ENCODE measurements around the gene TGIF2.

DNA sequence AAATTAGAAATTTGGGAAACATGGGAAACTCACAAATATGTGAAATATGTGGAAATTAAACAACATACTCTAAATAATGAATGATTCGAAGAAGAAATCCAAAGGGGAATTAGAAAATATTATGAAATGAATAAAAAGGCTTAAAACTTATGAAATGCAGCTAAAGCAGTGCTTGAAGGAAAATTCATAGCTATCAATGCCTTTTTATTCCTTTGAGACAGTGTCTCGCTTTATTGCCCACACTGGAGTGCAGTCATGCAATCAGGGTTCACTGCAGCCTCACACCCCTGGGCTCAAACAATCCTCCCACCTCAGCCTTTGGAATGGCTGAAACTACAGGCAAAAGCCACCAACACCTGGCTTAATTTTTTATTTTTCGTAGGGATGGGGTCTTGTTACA lies 7.9 kb upstream of the TGIF2 start:
- TF ChIP-seq, protein P1, sequence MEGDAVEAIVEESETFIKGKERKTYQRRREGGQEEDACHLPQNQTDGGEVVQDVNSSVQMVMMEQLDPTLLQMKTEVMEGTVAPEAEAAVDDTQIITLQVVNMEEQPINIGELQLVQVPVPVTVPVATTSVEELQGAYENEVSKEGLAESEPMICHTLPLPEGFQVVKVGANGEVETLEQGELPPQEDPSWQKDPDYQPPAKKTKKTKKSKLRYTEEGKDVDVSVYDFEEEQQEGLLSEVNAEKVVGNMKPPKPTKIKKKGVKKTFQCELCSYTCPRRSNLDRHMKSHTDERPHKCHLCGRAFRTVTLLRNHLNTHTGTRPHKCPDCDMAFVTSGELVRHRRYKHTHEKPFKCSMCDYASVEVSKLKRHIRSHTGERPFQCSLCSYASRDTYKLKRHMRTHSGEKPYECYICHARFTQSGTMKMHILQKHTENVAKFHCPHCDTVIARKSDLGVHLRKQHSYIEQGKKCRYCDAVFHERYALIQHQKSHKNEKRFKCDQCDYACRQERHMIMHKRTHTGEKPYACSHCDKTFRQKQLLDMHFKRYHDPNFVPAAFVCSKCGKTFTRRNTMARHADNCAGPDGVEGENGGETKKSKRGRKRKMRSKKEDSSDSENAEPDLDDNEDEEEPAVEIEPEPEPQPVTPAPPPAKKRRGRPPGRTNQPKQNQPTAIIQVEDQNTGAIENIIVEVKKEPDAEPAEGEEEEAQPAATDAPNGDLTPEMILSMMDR (IDR thresholded peaks at IDR 0.05) = no peak
- no peak for TF ChIP-seq POLR2A (IDR thresholded peaks at IDR 0.05)

Data from right lobe of liver (tissue), 4 donors.